ENCODE data around the gene TEK.

- TF ChIP-seq CTCF (IDR thresholded peaks at IDR 0.05; ENCODE audit: poor library complexity) (no peak), EZH2 (IDR thresholded peaks at IDR 0.05; ENCODE audit: borderline replicate concordance) (no peak), EZH2phosphoT487 (IDR thresholded peaks at IDR 0.05; ENCODE audit: low read depth, severe bottlenecking, unreplicated experiment) (no peak)
Measured at GRCh38 chr9:27196383-27196782, 87.4 kb downstream of the TEK start.
